CD14-positive monocyte (primary cell): Measurements from ENCODE around the gene CCDC70. TPM values are rescaled to one million over a fixed set of nuclear protein-coding genes. Genes with fewer than 3 reads are reported as not detected.

Experiments used
- DNase-seq, 3 donors: peaks; one replicate each; pipeline ENCODE4 v3.0.0-alpha.2; 2011 to 2022
- H2AFZ ChIP-seq: 2 replicates; pipeline ENCODE4 v1.6.0; 2012; ENCODE audit warnings: mild to moderate bottlenecking, low read depth, low read length, inconsistent platforms; ENCODE audit not compliant: insufficient read depth, poor library complexity, severe bottlenecking
- H3K27ac ChIP-seq, 2 donors: 1 replicate in 1 of 2; 2 replicates in 1 of 2; pipeline ENCODE4 v1.5.1; 2012 to 2013; ENCODE audit warnings: low read length in 2 of 2, control low read depth in 1 of 2, inconsistent platforms in 1 of 2, low read depth in 1 of 2, mild to moderate bottlenecking in 1 of 2
- H3K27me3 ChIP-seq, 2 donors: one replicate each; pipeline versions ENCODE4 v1.6.0 to v1.6.1; 2011 to 2013; ENCODE audit warnings: low read length in 2 of 2; ENCODE audit not compliant: control insufficient read depth in 2 of 2, insufficient read depth in 2 of 2
- H3K36me3 ChIP-seq, 2 donors: replicated peaks in 1 of 2; 1 replicate in 1 of 2; 2 replicates in 1 of 2; pipeline versions ENCODE4 v1.5.1 to v1.6.1; 2012 to 2013; ENCODE audit warnings: low read length in 2 of 2, control low read depth in 1 of 2, inconsistent platforms in 1 of 2, mild to moderate bottlenecking in 1 of 2; ENCODE audit not compliant: insufficient read depth in 2 of 2, control insufficient read depth in 1 of 2
- H3K4me1 ChIP-seq, 2 donors: 1 replicate in 1 of 2; 2 replicates in 1 of 2; pipeline versions ENCODE4 v1.5.1 to v1.6.1; 2012 to 2013; ENCODE audit warnings: low read length in 2 of 2, control low read depth in 1 of 2, inconsistent platforms in 1 of 2, mild to moderate bottlenecking in 1 of 2, moderate library complexity in 1 of 2; ENCODE audit not compliant: insufficient read depth in 2 of 2, control insufficient read depth in 1 of 2
- H3K4me2 ChIP-seq: replicated peaks from 2 replicates; pipeline ENCODE3; 2012; ENCODE audit warnings: low read length, moderate library complexity, mild to moderate bottlenecking; ENCODE audit not compliant: poor library complexity, severe bottlenecking; ENCODE audit errors: extremely low read depth
- H3K4me3 ChIP-seq, 3 experiments: fragments of 200-600 bp in 1 of 3; sonication (generic) in 1 of 3; replicated peaks in 1 of 3; 1 replicate in 2 of 3; 2 replicates in 1 of 3; pipeline ENCODE4 v1.5.1; 2011 to 2013; ENCODE audit warnings: low read length in 3 of 3, mild to moderate bottlenecking in 3 of 3, control low read depth in 2 of 3, low read depth in 2 of 3, inconsistent platforms in 1 of 3, moderate library complexity in 1 of 3
- H3K79me2 ChIP-seq: 2 replicates; pipeline ENCODE4 v1.6.0; 2012; ENCODE audit warnings: mild to moderate bottlenecking, control low read depth, inconsistent platforms, low read length, moderate library complexity; ENCODE audit not compliant: insufficient read depth
- H3K9ac ChIP-seq: 2 replicates; pipeline ENCODE4 v1.6.0; 2017; ENCODE audit warnings: low read length, mild to moderate bottlenecking; ENCODE audit not compliant: insufficient read depth, poor library complexity, severe bottlenecking
- H3K9me3 ChIP-seq, 2 donors: replicated peaks in 1 of 2; 1 replicate in 1 of 2; 2 replicates in 1 of 2; pipeline versions ENCODE4 v1.5.1 to v1.6.1; 2012 to 2013; ENCODE audit warnings: low read length in 2 of 2, control low read depth in 1 of 2; ENCODE audit not compliant: control insufficient read depth in 1 of 2, insufficient read depth in 1 of 2
- H4K20me1 ChIP-seq: 2 replicates; pipeline ENCODE4 v1.6.0; 2012; ENCODE audit warnings: mild to moderate bottlenecking, low read length, control low read depth, moderate library complexity; ENCODE audit not compliant: insufficient read depth
- H3K27ac Mint-ChIP-seq, 7 donors: one replicate each; pipeline ENCODE4 v1.8.0; 2020; ENCODE audit warnings: mild to moderate bottlenecking in 7 of 7, mixed read lengths in 7 of 7, moderate library complexity in 6 of 7, inconsistent platforms in 2 of 7
- H3K27me3 Mint-ChIP-seq, 3 donors: one replicate each; pipeline ENCODE4 v1.8.0; 2021 to 2022; ENCODE audit warnings: low read depth in 3 of 3, mild to moderate bottlenecking in 3 of 3, mixed read lengths in 3 of 3, moderate library complexity in 3 of 3, inconsistent platforms in 1 of 3
- H3K36me3 Mint-ChIP-seq, 2 donors: one replicate each; pipeline ENCODE4 v1.8.0; 2020; ENCODE audit warnings: mixed read lengths in 2 of 2, inconsistent platforms in 1 of 2, mild to moderate bottlenecking in 1 of 2
- H3K4me1 Mint-ChIP-seq: one replicate; pipeline ENCODE4 v1.8.0; 2020; ENCODE audit warnings: mild to moderate bottlenecking, mixed read lengths
- H3K4me3 Mint-ChIP-seq, 2 donors: one replicate each; pipeline ENCODE4 v1.8.0; 2020; ENCODE audit warnings: mild to moderate bottlenecking in 2 of 2, mixed read lengths in 2 of 2, moderate library complexity in 1 of 2
- H3K9me3 Mint-ChIP-seq, 7 donors: one replicate each; pipeline ENCODE4 v1.8.0; 2020 to 2022; ENCODE audit warnings: mixed read lengths in 7 of 7, mild to moderate bottlenecking in 6 of 7, moderate library complexity in 6 of 7, inconsistent platforms in 2 of 7
- WGBS: methylation state at CpG from one replicate; pipeline ENCODE4 v1.1.5; 2013; ENCODE audit warnings: missing lambda C conversion rate; ENCODE audit not compliant: insufficient coverage; 5-methylcytosine and 5-hydroxymethylcytosine counted together
- intact Hi-C, 2 donors: fragments of 100-400 bp; cut with micrococcal nuclease; formaldehyde crosslinking; loops; one replicate each; pipeline versions ENCODE4 v1.15.0 to v1.15.1; 2023
- polyA plus RNA-seq, 3 donors: library from polyadenylated mRNA; depleted of rRNA in 1 of 3; unstranded in 2 of 3; stranded (reverse) in 1 of 3; fragments of 300-500 nt in 2 of 3; fragments of >200 nt in 1 of 3; fragmentation: Illumina TruSeq in 2 of 3; gene quantifications; 1 replicate in 2 of 3; 2 replicates in 1 of 3; pipeline ENCODE4 v1.2.3, GENCODE V29; 2012 to 2021
- TF ChIP-seq, protein P1 (sequence below): fragments of 200-600 bp; IDR thresholded peaks from one replicate; pipeline ENCODE4 v1.8.0; 2022; ENCODE audit warnings: antibody characterized with exemption, mild to moderate bottlenecking

The CCDC70 gene
- polyA plus RNA-seq, 3 donors = not detected

DNA sequence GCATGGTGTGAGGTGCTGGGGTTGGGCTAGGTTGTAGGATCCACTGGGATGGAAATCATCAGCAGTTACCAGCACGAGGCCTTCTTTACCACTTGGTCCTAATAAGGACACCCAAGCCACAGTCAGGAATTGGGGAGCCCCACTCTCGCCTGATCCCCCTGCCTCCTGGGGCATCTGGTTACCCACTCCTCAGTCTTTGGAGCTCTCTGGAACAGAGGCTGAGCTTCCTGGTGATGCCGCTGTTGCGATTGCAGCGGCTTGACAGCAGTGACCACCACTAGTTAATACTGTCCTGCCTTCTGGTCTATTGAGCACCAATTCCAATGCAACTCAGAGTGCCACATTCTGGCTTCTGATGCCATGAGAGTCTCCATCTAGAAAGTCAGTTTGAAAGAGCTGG is 30.2 kb upstream of the CCDC70 start:
- Histone ChIP-seq H3K27ac (peak overlapping the region in 1 of 2 donors; percentile 3), H4K20me1 (no peaks in the 10 kb centered on the region), H2AFZ (peak overlapping the region; percentile 47), H3K4me3 (no peak overlapping the region), H3K4me2 (no peak overlapping the region), H3K9me3 (no peaks in the 10 kb centered on the region), H3K36me3 (no peaks in the 10 kb centered on the region), H3K79me2 (no peaks in the 10 kb centered on the region), H3K27me3 (no peaks in the 10 kb centered on the region), H3K4me1 (peaks cover 53 to 59% of the 10 kb centered on the region in 2 donors), H3K9ac (no peak overlapping the region)
- Mint-ChIP-seq H3K9me3 (no peaks in the 10 kb centered on the region), H3K4me1 (peaks cover 69% of the 10 kb centered on the region), H3K4me3 (no peak overlapping the region), H3K36me3 (no peaks in the 10 kb centered on the region), H3K27me3 (peaks cover 0 to 2% (median 0%) of the 10 kb centered on the region in 3 donors), H3K27ac (peak overlapping the region in 1 of 7 donors; percentile 72)
- WGBS = 94% methylated on average over 5 of the region's 5 CpGs
- no peak for DNase-seq
- intact Hi-C loops = loop anchor here in 1 of 2 donors (5.0 kb wide), 1 partner anchor 399 kb away; no protein-coding TSS in a partner anchor
- TF ChIP-seq, protein P1, sequence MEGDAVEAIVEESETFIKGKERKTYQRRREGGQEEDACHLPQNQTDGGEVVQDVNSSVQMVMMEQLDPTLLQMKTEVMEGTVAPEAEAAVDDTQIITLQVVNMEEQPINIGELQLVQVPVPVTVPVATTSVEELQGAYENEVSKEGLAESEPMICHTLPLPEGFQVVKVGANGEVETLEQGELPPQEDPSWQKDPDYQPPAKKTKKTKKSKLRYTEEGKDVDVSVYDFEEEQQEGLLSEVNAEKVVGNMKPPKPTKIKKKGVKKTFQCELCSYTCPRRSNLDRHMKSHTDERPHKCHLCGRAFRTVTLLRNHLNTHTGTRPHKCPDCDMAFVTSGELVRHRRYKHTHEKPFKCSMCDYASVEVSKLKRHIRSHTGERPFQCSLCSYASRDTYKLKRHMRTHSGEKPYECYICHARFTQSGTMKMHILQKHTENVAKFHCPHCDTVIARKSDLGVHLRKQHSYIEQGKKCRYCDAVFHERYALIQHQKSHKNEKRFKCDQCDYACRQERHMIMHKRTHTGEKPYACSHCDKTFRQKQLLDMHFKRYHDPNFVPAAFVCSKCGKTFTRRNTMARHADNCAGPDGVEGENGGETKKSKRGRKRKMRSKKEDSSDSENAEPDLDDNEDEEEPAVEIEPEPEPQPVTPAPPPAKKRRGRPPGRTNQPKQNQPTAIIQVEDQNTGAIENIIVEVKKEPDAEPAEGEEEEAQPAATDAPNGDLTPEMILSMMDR = no peak

DNA sequence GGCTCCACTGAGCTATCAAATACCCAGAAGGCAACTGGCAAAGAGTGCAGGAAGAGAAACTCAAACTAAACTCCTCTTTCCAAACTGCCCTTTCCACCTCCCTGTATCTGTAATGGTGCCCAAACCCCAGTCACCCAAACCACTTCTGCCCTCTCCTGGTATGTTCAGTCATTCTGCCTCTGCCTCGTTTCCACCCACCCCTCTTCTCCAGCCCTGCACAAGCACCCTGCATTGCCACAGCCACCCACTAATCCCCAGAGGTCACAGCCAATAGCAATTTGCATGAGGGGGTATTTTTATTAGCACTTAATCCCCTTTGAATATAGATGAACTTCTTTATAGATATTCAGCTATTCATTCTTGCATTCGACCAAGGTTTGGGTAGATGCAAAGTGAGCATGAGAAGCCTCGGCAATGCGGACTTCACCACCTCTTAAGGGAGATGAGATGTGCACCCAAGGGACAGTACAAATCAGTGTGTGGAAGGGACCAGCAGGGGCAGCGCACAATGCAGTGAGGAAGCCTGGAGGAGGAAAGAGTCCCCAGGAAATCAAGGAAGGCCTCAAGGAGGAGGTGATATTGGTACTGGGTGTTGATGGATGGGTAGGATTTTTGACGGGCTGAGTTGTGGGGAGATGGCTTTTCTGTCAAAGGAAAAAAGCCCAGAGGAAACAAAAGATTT is 29.2 kb upstream of the CCDC70 start:
- TF ChIP-seq, protein P1 = peak; percentile 72
- no peak overlapping the region for H3K9ac ChIP-seq
- H3K4me3 ChIP-seq = no peak overlapping the region
- peak; percentile 52 to 68 (median 65) for DNase-seq
- Mint-ChIP-seq H3K27me3 (peaks cover 0 to 3% (median 0%) of the 10 kb centered on the region in 3 donors), H3K9me3 (no peaks in the 10 kb centered on the region), H3K4me1 (peaks cover 64% of the 10 kb centered on the region), H3K4me3 (peak overlapping the region in 1 of 2 donors; percentile 39), H3K36me3 (no peaks in the 10 kb centered on the region), H3K27ac (peak overlapping the region in 5 of 7 donors; percentile 41 to 69 (median 61))
- no peaks in the 10 kb centered on the region for H3K36me3 ChIP-seq
- H3K4me2 ChIP-seq = peak overlapping the region; percentile 6
- H3K27me3 ChIP-seq = no peaks in the 10 kb centered on the region
- H3K79me2 ChIP-seq = no peaks in the 10 kb centered on the region
- intact Hi-C loops = loop anchor here in 1 of 2 donors (2.0 to 5.0 kb wide), 2 partner anchors 18 to 400 kb away; no protein-coding TSS in a partner anchor
- H3K9me3 ChIP-seq = no peaks in the 10 kb centered on the region
- peak overlapping the region in 1 of 2 donors; percentile 3 for H3K27ac ChIP-seq
- no peaks in the 10 kb centered on the region for H4K20me1 ChIP-seq
- H2AFZ ChIP-seq = peak overlapping the region; percentile 47
- WGBS = 85% methylated on average over 4 of the region's 6 CpGs
- peaks cover 42 to 48% of the 10 kb centered on the region in 2 donors for H3K4me1 ChIP-seq
